Fibroblast of villous mesenchyme (primary cell): ENCODE measurements around the gene CDV3. TPM values are rescaled to one million over a fixed set of nuclear protein-coding genes. Genes with fewer than 3 reads are reported as not detected.

ENCODE experiments used
- DNase-seq: peaks from one replicate; pipeline ENCODE4 v3.0.0-alpha.2; 2010; ENCODE audit warnings: low read depth
- H3K4me3 ChIP-seq: 2 replicates; pipeline ENCODE4 v1.5.1; 2011; ENCODE audit warnings: low read depth, mild to moderate bottlenecking, low read length
- total RNA-seq: library from RNA; depleted of rRNA; stranded (reverse); fragments of >200 nt; gene quantifications from 2 replicates; pipeline ENCODE4 v1.2.3, GENCODE V29; 2012
- TF ChIP-seq, protein P1 (sequence below): IDR thresholded peaks from 2 replicates; pipeline ENCODE4 v1.5.1; 2012; ENCODE audit warnings: low read depth, mild to moderate bottlenecking, low read length; ENCODE audit not compliant: insufficient read depth

Gene CDV3
- total RNA-seq, 1 donor, result 277 TPM

DNA sequence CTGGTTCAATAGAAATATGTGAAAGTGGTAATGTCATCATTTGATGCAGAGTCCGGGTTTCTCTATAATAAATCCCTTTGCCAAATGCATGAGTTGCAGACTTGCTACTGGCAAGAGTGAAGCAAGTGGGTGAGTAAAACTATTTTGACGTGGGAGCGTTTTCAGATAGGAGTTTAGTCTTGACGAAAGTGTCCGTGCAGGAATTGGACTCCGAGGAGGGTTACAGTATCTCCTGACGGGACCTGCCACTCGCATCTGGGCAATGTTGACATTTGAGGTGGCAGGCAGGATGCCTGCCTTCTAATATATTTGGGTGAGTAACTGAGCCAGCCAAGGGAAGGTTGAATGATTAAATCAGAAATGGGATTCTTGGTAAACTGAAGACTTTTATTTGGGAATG, 16.0 kb downstream of the CDV3 start:
- DNase-seq, result no peak
- H3K4me3 ChIP-seq, result no peak overlapping the region
- TF ChIP-seq, protein P1, sequence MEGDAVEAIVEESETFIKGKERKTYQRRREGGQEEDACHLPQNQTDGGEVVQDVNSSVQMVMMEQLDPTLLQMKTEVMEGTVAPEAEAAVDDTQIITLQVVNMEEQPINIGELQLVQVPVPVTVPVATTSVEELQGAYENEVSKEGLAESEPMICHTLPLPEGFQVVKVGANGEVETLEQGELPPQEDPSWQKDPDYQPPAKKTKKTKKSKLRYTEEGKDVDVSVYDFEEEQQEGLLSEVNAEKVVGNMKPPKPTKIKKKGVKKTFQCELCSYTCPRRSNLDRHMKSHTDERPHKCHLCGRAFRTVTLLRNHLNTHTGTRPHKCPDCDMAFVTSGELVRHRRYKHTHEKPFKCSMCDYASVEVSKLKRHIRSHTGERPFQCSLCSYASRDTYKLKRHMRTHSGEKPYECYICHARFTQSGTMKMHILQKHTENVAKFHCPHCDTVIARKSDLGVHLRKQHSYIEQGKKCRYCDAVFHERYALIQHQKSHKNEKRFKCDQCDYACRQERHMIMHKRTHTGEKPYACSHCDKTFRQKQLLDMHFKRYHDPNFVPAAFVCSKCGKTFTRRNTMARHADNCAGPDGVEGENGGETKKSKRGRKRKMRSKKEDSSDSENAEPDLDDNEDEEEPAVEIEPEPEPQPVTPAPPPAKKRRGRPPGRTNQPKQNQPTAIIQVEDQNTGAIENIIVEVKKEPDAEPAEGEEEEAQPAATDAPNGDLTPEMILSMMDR, result no peak

DNA sequence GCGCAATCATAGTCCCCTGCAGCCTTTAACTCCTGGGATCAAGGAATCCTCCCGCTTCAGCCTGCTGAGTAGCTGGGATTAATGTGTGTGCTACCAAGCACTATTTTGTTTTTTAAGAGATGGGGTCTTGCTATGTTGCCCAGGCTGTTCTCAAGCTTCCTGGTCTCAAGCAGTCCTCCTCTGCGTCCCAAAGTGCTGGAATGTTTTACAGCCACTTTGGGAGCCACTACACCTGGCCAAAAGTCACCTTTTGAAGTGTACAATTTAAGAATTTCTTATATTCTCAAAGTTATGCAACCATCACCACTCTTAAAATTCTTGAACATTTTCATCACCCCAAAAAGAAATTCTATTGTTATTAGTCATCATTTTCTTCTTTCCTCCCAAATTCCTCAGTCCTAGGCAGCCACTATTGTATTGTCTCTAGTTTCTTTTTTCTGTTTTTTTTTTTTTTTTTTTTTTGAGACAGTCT, 17.8 kb downstream of the CDV3 start:
- no peak overlapping the region for H3K4me3 ChIP-seq
- peak; percentile 38 for DNase-seq
- TF ChIP-seq, protein P1, result no peak

GRCh38 chr3:133592843-133593242, 19.4 kb downstream of the CDV3 start:
- H3K4me3 ChIP-seq, result no peak overlapping the region
- TF ChIP-seq, protein P1, result no peak
- no peak for DNase-seq

- no peak for DNase-seq
- TF ChIP-seq, protein P1, result no peak
- H3K4me3 ChIP-seq, result no peak overlapping the region
These were observed 19.8 kb downstream of the CDV3 start for GRCh38 chr3:133593243-133593642.

DNA sequence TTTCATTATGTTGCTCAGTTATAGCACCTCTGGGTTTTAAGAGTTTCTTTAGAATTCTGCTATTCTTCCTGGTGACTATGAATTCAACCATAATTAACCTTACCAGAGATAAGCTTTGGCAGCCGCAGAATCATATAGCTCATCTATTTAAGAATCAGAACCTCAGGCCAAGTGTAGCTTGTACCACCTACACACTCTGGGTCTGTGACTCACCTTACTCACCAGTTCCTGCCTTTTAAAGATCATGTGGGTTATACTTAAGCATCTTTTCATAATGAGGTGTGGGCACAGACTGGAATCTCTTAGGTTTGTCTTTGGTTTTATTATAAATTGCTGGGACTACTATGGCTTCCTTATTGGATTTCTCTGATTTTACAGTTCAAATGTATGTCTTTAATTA, 21.9 kb downstream of the CDV3 start:
- TF ChIP-seq, protein P1, result no peak
- no peak for DNase-seq
- no peak overlapping the region for H3K4me3 ChIP-seq

DNA sequence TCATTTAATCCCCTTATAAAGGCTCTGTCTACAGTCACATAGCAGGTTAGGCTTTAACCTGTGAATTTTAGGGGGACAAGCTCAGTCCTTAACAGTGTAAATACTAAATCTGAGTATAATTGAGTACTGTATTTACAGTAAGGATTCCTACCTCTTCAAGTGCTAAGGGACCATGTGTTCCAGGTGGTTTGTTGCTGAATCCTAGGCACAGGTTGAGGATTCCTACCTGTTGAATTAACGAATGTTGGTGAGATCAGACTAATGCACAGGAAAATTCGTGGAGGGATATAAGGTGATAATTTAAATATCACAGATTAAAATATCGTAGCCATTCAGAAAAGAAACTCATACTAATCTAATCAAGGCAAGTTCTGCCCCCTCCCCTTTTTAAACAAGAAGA, 24.9 kb downstream of the CDV3 start:
- no peak overlapping the region for H3K4me3 ChIP-seq
- TF ChIP-seq, protein P1, result no peak
- DNase-seq, result no peak

- TF ChIP-seq, protein P1, result no peak
These were observed 25.8 kb downstream of the CDV3 start for GRCh38 chr3:133599280-133599679.

More at GRCh38 chr3:133599280-133599679, 25.8 kb downstream of the CDV3 start:
- DNase-seq, result no peak
- H3K4me3 ChIP-seq, result no peak overlapping the region
